Omental fat pad (tissue), 4 donors: ENCODE results near the gene SMC1A. TPM values are rescaled to one million over a fixed set of nuclear protein-coding genes. Genes with fewer than 3 reads are reported as not detected.
"Not testable (repeated sequence)": the region's sequence is repeated elsewhere in the genome, so short reads cannot be mapped to it uniquely, and the experiment has no call there.

Source experiments
- ATAC-seq: fragments of 150-250 bp; one replicate; pipeline ENCODE4 v1.9.1; 2016; ENCODE audit warnings: mild to moderate bottlenecking, moderate library complexity; ENCODE audit not compliant: low FRiP score
- DNase-seq: peaks from one replicate; pipeline ENCODE4 v3.0.0-alpha.2; 2019; ENCODE audit warnings: low spot score
- CTCF ChIP-seq, 3 donors: fragments of 450-650 bp; IDR thresholded peaks; one replicate each; pipeline ENCODE4 v1.5.1; 2016 to 2017; ENCODE audit warnings: antibody characterized with exemption in 3 of 3, mild to moderate bottlenecking in 3 of 3, moderate library complexity in 2 of 3
- total RNA-seq, 4 donors: library from RNA; depleted of rRNA; stranded (reverse); fragments of >200 nt; gene quantifications; one replicate each; pipeline ENCODE4 v1.1.0, GENCODE V29; 2016

Gene SMC1A
- 10 to 100 TPM; 29.1 to 38.1 (median 29.7) TPM for total RNA-seq

GRCh38 chrX:53422086-53422860, at the start of gene SMC1A:
TSS of gene SMC1A (minus strand) at chrX:53422654. CDS start at chrX:53422600, 54 bp downstream.
- peak; percentile 95 for ATAC-seq
- DNase-seq: peak; percentile 93
- no peak for TF ChIP-seq CTCF (IDR thresholded peaks at IDR 0.05)

- no peak for DNase-seq
- ATAC-seq: no peak
- no peak for TF ChIP-seq CTCF (IDR thresholded peaks at IDR 0.05)
These were observed 48.9 kb upstream of the SMC1A start for GRCh38 chrX:53471346-53471745.

GRCh38 chrX:53468659-53469058, 46.2 kb upstream of the SMC1A start:
- ATAC-seq, DNase-seq: not testable (repeated sequence)

GRCh38 chrX:53458082-53458481, 35.6 kb upstream of the SMC1A start:
- ATAC-seq: no peak
- no peak for TF ChIP-seq CTCF (IDR thresholded peaks at IDR 0.05)

GRCh38 chrX:53456254-53456653, 33.8 kb upstream of the SMC1A start:
- DNase-seq: no peak
- no peak for TF ChIP-seq CTCF (IDR thresholded peaks at IDR 0.05)
- no peak for ATAC-seq

More at GRCh38 chrX:53458082-53458481, 35.6 kb upstream of the SMC1A start:
- no peak for DNase-seq

- ATAC-seq: no peak
- no peak for DNase-seq
- no peak for TF ChIP-seq CTCF (IDR thresholded peaks at IDR 0.05)
These were observed 30.4 kb upstream of the SMC1A start for GRCh38 chrX:53452812-53453211.

- no peak for DNase-seq
- no peak for ATAC-seq
- no peak for TF ChIP-seq CTCF (IDR thresholded peaks at IDR 0.05)
These were observed 27.2 kb upstream of the SMC1A start for GRCh38 chrX:53449632-53450031.
